ENCODE data around the gene CELF2.

The CELF2 gene

DNA sequence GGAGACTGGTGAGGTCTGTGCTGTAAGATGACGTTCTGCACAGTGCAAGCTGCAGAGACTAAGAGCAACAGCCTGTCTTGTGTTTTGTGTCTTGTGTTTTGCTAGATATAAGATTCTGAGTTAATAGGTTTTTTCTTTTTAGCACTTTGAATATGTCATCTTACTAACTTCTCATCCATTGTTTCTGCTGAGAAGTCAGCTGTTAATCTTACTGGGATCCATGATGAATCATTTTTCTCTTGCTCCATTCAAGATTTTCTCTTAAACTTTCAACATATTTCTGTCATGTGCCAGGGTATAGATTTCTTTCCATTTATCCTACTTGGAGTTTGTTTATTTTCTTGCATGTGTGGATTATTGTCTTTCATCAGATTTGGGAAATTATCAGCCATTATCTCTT lies 290.3 kb downstream of the CELF2 start:
- DNase-seq: no peak

DNA sequence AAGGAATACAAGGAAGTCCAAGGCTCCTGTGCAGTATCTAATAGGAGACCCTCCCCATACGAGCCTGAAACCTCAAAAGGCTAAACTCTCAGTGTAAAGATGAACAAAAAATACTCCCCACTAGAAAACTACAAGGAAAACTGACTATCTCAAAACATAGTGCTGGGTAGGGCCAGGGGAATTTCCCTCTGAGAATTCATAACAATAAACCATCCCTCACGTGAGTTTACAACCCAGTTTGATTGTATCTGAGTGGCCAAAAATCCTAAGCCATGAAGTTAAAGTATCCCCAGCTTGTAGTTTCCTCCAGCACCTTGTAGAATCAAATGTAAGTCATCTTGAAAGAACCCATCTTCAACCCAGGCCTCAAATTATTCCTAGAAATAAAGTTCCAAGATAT lies 293.4 kb downstream of the CELF2 start:
- DNase-seq: no peak

DNA sequence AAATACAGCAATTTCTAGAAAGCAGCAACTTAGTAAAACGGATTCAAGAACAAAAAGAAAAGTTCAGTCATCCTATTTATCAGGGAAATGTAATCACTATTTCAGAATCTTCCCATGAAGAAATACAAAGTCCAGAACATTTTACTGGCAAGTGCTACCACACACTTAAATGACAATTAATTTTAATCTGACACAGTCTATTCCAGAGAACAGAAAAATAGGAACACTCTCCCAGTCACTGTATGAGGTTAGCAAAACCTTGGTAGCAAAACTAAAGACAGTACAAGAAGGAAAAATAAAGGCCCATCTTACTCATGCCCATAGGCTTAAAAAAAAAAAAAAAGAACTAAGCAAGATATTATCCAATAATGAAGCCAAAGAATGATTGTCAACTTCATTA lies 295.8 kb downstream of the CELF2 start:
- DNase-seq: no peak

DNA sequence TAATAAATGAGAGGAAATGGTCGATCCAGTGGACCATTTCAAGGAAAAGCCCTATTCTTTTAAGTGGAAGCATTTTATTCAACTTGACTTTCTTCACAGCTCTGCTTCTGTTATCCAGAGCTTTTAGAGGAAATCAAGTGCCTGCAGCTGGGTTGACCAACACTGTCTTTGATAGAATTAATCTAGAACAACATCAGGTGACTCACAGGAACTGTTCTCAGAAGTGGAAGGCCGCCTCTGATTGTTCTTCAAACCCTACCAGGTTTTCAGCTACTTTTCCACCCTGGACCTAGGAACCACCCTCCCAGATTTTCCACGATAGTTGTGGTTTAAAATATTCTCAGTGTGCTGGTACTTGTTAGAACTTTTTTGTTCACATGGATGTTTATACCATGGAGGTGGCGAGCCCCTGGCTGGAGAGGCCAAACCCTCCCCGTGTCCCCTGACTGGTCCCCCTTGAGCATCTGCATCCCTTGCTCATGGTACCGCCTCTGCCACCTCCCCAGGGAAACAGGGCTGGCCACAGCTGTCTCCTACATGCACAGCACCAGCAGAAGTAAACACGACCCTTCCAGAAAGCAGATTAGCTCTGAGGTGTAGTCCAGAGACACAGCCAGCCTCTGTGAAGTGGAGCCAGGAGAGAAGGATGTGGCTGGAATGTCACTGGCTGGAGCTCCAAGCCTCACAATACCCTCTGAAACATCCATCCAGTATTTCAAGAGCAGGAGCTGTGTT lies 300.4 kb downstream of the CELF2 start:
- DNase-seq: no peak

DNA sequence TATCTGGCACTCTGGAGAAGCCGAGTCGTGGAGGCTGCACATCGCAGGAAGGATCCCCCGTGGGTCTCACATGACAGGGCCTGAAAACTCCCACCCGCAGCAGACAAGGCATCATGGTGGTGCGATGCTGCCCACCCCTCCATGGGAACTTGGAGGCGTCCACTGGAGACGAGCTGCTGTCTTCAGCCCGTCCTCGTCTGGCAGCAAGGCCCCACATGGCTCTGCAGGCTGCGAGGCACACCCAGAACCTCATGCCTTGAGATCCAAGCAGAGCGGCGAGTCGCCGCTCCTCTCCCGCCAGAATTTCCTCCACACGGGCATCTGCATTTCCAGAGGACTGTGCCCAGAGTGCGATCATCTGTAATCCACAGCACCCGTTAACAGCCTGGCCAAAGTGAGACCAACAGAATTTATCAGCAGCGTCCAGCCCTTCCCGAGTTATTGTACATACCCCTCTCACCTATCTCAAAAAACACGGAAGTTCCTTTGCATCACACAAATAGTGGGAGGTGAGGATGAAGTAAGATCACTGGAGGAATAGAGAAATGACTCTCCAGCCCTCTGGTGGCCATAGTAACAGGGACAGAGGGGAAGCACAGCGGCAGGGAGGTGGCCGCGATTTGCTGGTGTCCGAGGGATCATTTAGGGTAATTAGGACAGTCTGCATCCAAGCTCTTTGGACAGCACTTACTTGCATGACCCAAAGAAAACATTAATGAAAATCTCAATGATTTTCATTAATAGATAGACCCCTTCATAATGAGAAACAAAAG lies 301.3 kb downstream of the CELF2 start:
- DNase-seq: no peak

DNA sequence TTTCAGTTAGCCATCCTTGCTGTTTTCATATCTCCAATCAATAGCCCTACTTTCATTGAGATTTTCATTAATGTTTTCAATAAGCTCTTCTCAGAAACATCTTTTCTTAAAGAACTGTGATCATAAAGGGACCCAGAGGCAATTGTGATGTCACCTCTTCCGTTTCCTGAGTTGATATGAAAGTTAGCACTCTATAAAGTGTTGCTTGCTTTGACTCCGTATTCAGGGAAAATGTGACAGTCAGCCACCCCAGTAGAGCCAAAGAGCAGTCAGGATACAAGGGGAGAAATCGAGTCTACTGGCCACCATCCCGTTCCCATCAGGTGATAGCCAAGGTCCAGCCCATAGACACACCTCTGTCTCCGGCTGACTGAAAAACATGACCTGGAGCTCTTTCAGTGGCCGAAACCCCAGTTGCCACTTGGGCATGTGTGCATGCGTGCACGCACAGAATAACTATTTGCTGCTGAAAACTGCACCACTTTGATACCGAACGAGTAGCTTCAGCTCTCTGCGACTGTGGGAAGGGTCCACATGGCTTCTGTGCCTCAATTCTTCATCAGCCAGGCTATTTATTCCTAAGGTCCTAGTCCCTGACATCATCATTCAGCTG lies 302.4 kb downstream of the CELF2 start:
- no peak for DNase-seq

DNA sequence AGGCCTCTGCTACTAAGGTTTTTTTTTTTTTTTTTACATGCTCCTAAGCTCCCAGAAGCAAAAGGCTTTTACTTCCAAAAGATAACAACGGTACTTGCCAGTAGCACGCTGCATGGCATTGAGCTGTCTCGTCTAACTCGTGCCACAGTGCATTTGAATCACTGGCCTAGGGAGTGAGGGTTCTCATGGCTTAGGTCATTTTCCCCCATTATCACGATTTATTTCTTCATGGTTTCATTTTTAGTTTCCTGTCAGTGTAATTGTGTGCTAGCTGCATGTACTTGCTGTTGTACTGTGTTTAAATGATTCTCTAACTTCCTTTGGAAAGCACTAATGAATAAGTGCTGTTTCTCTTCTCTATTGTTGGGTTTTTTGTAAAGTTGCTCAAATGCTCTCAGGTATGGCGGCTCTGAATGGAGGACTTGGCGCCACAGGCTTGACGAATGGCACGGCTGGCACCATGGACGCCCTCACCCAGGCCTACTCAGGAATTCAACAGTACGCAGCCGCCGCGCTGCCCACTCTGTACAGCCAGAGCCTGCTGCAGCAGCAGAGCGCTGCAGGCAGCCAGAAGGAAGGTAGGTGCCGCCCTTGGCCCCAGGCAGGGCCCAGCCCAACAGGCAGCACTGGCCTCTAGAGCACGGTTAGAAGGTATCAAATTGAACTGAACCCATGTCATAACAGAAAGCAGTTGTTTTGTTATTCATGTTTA lies 303.3 kb downstream of the CELF2 start:
- DNase-seq: no peak

DNA sequence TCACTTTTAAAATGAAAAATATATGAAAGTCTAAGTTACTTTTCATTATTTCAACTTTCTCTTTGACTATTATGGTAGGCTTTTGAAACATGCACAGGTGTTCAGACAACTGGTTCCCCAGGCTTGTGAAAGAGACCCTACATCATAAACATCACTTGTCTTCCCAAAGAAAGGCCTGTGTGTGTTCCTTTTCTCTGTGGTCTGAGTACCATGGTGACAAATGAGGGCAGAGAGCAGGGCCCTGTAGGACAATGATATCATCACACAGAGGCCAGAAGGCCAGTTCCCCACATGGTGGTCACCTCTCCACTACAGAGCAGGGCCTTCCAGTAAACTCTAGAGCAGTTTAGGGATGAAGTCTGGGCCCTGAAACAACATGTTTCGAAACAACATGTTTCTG lies 305.0 kb downstream of the CELF2 start:
- DNase-seq: no peak

DNA sequence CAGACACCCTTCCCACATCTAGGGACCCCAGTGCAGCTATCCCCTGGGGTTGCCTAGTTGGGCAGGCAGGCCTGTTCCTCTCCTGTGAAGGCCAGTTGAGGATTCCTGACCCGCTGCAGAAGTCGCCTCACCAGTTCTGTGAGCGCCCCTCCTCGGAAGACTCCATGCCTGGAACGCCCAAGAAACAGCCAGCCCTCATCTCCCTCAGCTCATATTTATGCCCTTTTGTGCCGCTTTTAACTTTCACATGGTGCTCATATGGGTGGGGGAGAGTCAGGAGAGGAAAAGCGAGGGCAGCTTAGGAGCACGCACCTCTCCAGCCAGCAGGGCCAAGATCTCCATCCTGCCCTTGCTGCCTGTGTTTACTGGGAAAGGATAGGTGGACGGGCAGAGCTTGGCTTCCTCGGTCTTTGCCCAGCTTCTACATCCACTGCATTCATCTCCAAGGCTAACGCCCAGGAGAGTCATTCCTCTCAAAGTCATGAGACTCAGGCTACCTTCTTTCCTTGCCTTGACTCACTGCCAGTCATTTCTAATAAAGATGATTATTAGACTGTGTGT lies 307.2 kb downstream of the CELF2 start:
- DNase-seq: no peak

DNA sequence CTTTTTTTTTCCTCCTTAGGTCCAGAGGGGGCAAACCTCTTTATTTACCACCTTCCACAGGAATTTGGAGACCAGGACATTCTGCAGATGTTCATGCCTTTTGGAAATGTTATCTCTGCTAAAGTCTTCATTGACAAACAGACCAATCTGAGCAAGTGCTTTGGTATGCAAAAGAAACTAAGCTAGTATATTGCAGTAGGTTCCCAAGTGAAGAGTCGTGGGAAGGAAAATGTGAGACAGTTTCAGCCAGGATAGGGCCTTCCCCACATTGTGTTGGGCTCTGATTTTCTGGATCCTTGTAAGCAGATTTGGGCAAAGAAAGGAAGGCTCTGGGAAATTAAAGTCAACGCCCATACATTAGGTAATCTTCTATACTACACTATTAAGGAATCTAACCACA lies 308.1 kb downstream of the CELF2 start:
- DNase-seq: no peak

DNA sequence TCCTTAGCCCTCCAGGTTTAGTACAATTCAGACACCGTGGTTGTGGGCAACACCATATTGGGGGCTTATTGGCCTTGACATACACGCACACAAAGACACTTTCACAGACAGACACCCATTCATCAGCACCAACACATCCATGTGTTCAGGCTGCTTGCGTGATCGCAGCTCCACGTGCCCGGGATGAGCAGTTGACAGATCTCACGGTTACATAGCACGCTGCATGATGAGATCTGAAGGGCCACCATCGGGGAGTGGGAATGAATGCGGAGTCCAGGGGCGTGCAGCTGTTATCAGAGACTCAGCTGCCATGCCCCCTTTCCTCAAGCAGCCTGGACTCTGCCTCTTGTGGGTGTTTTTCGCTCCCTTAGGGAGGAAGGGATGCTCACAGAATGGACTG lies 308.6 kb downstream of the CELF2 start:
- no peak for DNase-seq

DNA sequence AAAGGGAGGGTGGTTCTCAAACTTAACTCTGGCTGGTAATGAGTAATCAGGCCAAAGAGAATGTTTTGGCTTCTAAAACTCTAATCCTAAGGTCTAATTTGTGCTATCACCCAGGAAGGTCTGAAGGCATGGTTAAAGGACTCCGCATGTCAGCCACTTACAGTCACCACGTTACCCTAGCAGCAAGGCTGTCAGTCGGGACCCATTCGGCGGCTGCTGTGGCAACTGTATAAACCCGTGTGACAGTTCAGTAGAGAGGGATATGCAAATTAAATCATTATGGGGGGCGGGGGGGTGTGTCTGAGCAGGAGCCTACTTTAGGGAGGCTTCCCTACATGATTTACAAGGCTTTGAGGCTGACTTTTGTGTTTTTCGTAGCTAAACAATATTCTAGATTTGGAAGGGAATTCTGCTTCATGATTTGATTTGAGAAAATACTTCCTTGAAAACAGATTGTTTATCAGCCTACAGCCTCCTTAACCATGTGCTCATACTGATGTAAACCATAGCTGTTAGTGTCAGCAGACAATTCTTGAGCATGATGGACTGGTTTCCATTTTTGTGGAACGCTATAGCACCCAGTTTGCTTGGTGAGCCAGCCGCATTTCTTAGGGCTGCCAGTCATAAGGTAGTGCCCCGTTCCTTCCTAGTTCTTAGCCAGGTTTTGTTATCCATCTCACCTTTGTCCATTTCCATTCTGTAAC lies 309.4 kb downstream of the CELF2 start:
- DNase-seq: no peak

DNA sequence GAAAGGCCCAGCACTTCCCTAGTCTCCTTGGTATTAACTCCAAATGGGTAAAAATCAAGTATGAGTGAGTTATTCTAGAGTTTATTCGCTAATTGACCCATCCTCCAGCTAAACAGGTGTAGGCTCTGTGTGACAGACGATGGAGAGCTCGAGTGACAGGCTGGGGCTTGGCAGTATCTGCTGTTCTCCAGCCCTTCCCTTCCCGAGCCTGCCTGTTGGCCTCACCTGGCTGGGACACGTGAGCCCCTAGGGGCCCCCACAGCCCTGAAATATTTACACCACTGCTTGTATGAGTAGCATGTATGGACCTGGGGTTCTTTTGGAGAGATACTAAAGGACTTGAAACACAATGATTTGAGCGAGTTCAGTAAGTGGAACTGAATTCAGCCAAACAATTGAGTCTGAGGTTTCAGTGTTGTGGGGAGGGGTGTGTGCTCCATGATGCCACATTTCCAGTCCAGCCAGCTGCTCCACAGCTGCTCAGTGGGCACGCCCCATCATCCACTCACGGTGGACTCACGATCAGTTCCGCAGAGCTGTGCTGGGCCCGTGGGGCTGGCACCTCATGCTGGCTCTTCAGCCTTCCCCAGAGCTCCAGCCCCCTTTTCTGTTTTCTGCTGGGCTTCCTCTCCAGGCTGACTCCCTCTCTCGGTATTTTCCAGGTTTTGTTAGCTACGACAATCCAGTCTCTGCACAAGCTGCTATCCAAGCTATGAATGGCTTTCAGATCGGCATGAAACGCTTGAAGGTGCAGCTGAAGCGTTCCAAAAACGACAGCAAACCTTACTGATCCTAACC lies 310.8 kb downstream of the CELF2 start:
- no peak for DNase-seq

DNA sequence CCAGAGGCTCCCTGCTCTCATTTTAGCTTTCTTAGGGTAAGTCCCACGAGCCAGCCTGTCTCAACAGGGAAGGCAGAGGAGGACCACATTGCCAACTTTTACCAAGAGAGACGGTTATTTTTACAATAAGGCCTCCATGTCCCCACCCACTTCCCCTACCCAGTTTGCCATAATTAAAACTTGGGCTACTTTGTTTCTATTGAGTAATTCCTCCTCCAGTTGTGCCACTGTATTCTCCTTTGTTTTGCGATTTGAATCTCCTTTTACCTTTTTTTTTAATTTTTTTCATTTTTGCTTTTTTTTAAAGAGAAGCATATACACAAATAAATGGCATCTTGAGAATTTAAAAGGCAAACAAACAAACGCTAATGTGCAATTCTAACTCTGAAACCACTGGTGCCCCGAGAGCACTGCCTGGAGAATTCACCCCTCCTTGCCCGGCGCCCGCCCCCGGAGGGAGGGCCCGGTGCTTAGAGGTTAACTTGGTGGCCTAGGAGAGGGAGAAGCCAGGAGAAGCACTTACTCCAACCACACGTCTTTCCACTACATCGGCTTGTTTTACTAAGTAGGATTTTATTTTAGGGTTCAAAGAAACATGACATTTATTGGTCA lies 311.5 kb downstream of the CELF2 start:
- no peak for DNase-seq

DNA sequence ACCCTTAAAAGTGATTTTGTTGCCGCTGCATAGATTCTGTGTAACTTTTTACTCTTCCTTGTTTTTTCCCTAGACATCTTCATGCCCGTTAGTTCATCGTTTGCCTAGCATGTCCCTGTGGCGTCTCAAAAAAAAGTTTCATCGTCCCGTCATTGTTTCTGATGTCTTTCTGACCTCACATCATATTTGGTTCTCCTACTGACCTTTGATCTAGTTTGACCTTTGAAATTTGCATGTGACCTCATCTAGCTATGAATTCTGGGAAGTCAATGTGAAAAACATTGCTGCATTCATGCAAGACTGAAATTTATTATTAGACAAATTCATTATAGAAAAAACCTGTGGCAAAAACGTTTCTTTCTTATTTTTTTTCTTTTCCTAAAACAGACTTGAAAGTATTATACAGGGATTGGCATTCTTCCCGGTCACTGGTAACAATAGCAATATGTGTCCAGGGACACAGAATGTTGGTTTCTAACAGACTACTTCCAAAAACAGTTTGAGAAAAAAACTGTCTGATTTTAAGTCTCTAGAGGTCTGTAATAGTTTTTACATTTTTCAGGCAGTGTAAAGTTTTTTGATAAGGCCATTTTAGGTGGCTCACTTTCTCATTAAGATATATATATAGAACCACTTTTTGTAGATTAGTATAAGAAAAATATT lies 312.8 kb downstream of the CELF2 start:
- no peak for DNase-seq

DNA sequence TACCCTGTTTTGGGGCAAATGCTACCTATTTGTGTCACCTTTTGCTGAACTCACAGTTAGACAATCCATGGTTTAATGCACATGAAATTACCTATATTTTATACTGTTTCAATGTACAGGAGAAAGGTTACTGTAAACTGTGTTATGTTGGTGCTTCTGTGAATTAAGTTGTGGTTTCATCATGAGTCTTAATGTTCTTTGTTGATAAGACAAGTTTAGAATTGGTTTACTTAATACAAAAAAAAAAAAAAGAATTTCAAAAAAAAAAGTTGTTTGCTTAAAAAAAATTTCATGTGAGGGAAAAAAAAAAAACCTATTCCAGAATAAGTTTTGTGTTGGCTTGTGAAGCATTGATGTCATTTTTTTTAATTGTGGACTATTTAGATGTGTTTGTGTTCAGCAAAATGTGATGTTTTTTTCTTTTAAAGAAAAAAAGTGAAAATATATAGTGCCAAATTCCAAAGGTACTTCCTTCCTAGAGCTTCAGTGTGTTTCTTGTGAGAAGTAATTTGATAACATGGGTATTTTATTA lies 313.4 kb downstream of the CELF2 start:
- DNase-seq: no peak

DNA sequence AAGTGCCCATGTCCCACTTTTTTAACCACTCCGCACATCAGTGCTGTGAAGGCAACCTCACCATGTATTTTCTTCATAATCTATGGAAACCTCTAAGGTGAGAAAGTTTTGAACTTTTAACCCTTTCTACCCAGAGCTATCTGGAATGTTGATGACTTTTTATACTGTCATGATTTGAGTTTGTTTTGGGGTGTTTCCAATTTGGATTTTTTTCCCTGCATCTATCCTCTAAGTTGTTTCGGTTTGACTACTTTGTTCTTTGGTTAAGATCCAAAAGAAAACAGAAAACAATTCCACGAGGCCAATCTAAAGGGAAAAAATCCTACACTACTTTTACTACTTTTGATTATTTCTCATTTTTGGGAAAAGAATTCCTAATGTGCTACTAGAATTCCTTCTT lies 314.1 kb downstream of the CELF2 start:
- no peak for DNase-seq

DNA sequence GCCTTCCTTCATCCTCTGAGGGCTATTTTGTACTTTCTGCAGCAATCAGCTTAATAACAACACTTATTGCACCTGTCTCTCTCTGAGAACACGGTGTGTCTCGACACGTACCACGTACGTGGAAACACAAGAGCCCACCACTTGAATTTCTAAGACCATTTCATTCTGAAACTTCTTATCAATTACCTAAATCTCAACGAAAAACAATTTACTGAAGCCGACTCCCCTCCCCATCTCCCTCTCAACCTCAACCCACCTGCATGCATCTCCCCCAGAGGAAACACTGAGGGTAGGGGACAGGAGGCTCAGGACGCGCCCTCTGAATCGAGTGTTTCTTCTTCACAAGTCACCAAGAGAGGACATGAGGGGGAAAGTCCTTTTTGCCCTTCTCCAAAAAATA lies 315.2 kb downstream of the CELF2 start:
- no peak for DNase-seq

DNA sequence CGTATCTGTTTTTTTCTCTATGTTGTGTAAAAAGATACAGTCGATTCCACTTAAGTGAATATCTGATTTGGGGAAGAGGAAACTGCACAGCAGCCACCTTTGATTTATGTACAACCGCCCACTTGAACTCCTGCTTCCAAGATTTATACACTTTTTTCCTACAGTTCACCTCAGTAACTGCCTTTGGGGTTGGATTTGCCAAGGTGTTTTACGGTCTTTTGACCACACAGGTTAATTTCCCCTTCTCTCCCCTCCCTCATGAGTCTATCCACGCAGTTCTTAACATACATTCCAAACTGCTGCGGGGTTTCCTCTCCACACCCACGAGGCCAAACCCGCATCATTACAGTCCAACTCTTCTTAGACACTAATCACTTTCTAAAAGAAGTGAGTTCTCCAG lies 316.8 kb downstream of the CELF2 start:
- no peak for DNase-seq

DNA sequence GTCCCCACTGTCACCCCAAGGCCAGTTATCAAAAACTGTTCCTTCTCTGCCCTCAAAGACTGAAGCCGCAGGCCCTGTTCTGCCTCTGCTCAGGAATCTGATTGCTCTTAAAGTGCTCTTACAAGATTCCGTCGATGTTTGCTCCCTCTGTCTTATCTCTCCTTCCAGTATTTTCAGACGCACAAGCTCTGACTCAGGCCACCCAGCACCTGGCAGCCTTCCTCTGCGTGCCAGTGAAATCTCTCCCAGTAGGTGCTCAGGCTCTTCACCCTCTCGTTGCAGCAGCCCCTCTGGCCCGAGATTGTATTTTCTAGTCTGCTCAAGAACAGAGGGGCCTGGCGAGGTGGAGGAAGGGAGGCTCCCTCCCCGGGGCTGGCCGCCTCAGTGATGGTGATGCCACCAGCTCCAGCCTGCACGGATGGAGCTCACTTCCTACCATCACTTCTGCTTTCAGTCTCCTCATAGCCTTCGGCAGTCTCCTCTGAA lies 317.5 kb downstream of the CELF2 start:
- no peak for DNase-seq
